BE2C (cell line): Measurements from ENCODE around the gene PRDM5.

ENCODE experiments used
- DNase-seq: peaks from one replicate; pipeline ENCODE4 v3.0.0-alpha.2; 2020
- H3K27me3 ChIP-seq: fragments of 250-450 bp; sonication (Bioruptor Pico); 2 replicates; pipeline ENCODE4 v1.5.1; 2020; ENCODE audit warnings: mild to moderate bottlenecking
- H3K36me3 ChIP-seq: fragments of 250-450 bp; sonication (Bioruptor Pico); 2 replicates; pipeline ENCODE4 v1.5.1; 2020; ENCODE audit warnings: mild to moderate bottlenecking
- H3K4me1 ChIP-seq: fragments of 250-450 bp; sonication (Bioruptor Pico); 2 replicates; pipeline ENCODE4 v1.5.1; 2020
- H3K4me3 ChIP-seq: 2 replicates; pipeline ENCODE4 v1.5.1; 2011; ENCODE audit warnings: low read depth, low read length
- H3K9me3 ChIP-seq: fragments of 250-450 bp; sonication (Bioruptor Pico); 2 replicates; pipeline ENCODE4 v1.5.1; 2020
- TF ChIP-seq, protein P1 (sequence below): IDR thresholded peaks from 2 replicates; pipeline ENCODE4 v1.5.1; 2012; ENCODE audit warnings: mild to moderate bottlenecking, low read depth, low read length

PRDM5 gene

DNA sequence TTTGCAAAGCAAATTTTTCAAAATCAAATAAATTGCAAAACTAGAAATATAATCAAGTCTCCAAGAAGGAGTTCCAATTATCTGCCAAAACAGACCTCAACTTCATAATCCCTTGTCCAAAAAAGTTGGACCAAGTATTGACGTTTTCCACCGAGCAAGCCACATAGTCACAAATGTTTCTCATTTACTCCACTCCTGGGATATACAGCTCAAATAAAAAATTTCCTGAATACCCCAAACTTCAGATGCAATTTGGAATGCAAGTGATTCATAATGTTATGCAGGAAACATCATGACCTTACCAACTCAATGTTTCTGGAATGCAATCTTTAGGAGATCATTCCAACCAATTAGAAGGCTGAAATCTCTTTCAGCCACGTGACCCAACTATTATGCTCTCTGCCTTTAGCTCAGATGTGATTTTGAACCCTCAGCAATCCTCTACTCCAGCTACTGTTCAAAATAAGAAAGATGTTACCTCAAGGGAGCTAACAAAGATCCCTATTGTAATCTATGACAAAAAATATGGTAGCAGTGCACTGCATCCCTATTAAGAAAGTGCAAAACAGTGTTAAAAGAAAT, 72.4 kb downstream of the PRDM5 start:
- no peaks in the 10 kb centered on the region for H3K9me3 ChIP-seq
- no peak for DNase-seq
- no peaks in the 10 kb centered on the region for H3K27me3 ChIP-seq
- TF ChIP-seq, protein P1, sequence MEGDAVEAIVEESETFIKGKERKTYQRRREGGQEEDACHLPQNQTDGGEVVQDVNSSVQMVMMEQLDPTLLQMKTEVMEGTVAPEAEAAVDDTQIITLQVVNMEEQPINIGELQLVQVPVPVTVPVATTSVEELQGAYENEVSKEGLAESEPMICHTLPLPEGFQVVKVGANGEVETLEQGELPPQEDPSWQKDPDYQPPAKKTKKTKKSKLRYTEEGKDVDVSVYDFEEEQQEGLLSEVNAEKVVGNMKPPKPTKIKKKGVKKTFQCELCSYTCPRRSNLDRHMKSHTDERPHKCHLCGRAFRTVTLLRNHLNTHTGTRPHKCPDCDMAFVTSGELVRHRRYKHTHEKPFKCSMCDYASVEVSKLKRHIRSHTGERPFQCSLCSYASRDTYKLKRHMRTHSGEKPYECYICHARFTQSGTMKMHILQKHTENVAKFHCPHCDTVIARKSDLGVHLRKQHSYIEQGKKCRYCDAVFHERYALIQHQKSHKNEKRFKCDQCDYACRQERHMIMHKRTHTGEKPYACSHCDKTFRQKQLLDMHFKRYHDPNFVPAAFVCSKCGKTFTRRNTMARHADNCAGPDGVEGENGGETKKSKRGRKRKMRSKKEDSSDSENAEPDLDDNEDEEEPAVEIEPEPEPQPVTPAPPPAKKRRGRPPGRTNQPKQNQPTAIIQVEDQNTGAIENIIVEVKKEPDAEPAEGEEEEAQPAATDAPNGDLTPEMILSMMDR, result no peak
- H3K4me1 ChIP-seq, result no peaks in the 10 kb centered on the region
- no peaks in the 10 kb centered on the region for H3K36me3 ChIP-seq
- no peak overlapping the region for H3K4me3 ChIP-seq

DNA sequence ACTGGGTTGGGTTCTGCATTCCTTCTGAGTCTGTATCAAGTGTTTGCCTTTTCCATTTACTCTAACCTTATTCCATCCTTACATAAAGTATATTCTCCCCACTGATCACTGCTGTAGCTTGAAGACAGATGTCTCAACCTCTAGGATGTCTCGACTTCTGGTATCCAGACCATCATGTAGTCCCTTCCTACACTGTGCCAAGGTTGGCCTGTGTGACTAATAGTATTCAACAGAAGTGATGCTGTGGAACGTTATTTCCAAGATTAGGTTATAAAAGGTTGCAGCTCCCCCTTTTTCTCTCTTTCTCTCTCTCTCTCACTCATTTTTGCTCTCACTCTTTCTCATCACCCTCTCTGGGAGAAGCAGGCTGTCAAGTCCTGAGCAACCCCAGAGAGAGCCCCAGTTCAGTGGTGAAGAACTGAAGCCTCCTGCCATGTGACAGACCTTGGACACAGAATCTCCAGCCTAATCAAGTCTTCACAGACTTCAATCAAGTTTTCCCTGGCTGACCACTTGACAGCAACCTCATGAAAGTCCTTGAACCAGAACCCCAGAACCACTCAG, 75.4 kb downstream of the PRDM5 start:
- H3K36me3 ChIP-seq, result no peaks in the 10 kb centered on the region
- DNase-seq, result no peak
- no peaks in the 10 kb centered on the region for H3K27me3 ChIP-seq
- no peak overlapping the region for H3K4me3 ChIP-seq
- H3K4me1 ChIP-seq, result no peaks in the 10 kb centered on the region
- no peaks in the 10 kb centered on the region for H3K9me3 ChIP-seq
- TF ChIP-seq, protein P1, result no peak

DNA sequence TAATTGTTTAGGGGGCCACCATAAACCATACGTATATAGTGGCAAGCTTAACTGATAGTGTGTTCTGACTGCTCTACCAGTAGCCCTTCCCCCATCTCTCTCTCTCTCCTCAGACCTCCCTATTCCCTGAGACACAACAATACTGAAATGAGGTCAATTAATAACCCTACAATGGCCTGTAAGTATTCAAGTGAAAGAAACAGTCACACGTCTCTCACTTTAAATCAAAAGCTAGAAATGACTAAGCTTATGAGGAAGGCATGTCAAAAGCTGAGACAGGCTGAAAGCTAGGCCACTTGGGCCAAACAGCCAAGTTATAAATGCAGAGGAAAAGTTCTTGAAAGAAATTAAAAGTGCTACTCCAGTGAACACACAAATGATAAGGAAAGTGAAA, 78.0 kb downstream of the PRDM5 start:
- TF ChIP-seq, protein P1, result no peak
- H3K27me3 ChIP-seq, result no peaks in the 10 kb centered on the region

DNA sequence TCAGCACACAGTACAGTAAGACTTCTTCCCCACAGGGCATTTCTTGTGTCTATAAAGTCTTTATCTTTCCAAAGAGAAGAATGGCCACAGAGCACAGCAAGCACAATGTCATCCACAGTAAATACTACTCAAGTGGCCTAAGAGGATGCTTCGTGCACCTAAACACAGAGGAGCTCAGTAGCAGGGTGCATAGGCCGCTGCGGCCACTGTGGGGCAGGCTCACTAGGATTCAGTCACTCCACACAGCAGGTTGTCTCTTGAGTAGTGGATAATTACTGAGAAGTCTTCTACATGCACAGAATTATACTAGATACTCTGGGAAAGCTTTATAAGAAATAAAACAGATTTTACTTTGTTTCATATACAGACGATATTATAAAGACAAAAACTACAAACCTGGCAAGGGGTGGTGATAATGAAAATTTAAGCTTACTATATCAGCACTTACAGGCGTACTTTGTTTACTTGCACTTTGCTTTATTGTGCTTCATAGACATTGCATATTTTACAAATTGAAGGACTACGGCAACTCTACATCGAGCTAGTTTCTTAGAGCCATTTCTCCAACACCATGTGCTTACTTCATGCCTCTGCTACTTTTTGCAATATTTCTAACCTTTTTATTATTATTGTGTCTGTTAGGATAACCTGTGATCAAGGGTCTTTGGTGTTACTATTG, 78.5 kb downstream of the PRDM5 start:
- Histone ChIP-seq H3K36me3 (no peaks in the 10 kb centered on the region), H3K27me3 (no peaks in the 10 kb centered on the region), H3K4me1 (no peaks in the 10 kb centered on the region), H3K9me3 (no peaks in the 10 kb centered on the region), H3K4me3 (no peak overlapping the region)
- no peak for DNase-seq
- TF ChIP-seq, protein P1, result peak; percentile 46

More for the DNA sequence above, 78.0 kb downstream of the PRDM5 start:
- no peaks in the 10 kb centered on the region for H3K36me3 ChIP-seq
- H3K4me1 ChIP-seq, result no peaks in the 10 kb centered on the region
- no peak for DNase-seq
- H3K9me3 ChIP-seq, result no peaks in the 10 kb centered on the region
- H3K4me3 ChIP-seq, result no peak overlapping the region

DNA sequence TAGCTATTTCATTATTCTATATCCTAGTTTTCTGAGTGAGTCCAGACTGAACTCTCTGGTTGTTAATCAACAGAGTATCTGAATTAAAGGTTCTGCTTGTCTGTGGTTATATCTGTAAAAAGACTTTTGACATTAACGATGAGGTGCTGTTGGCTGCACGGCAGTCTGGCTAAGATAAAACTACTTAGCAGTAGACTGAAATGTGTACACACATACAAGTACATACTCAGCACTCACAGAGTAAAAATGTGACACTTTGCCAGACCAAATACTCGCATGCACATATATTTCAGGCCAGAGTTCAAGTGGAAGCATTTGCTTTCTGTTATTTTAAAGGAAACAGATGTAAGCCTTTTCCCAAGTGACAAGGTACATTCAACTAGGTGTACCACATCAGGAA, 80.5 kb downstream of the PRDM5 start:
- Histone ChIP-seq H3K9me3 (no peaks in the 10 kb centered on the region), H3K4me3 (no peak overlapping the region), H3K27me3 (no peaks in the 10 kb centered on the region), H3K36me3 (no peaks in the 10 kb centered on the region), H3K4me1 (no peaks in the 10 kb centered on the region)
- TF ChIP-seq, protein P1, result no peak
- no peak for DNase-seq

DNA sequence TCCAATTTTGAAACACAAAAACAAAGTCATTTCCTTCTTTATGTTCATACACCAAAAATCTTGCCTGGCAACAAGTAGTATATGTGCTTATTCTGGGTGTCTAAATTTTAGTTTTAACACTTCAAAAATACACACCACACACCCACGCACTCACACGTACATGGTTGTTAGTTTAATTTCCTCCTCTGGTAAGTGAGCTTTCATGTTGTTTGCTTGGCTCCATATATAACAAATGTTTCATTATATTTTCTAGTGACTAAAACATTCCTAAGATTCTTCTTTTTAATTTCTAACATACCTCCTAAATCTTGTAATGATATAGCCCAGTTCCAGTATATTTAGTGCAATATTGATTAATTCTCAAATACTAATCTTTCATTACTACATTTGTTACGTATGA, 80.9 kb downstream of the PRDM5 start:
- H3K4me1 ChIP-seq, result no peaks in the 10 kb centered on the region
- H3K9me3 ChIP-seq, result no peaks in the 10 kb centered on the region
- TF ChIP-seq, protein P1, result no peak
- no peaks in the 10 kb centered on the region for H3K36me3 ChIP-seq
- H3K4me3 ChIP-seq, result no peak overlapping the region
- DNase-seq, result no peak
- H3K27me3 ChIP-seq, result no peaks in the 10 kb centered on the region
